ENCODE data around the gene ZNF385D. TPM values are rescaled to one million over a fixed set of nuclear protein-coding genes. Genes with fewer than 3 reads are reported as not detected.
"Not testable (repeated sequence)": the region's sequence is repeated elsewhere in the genome, so short reads cannot be mapped to it uniquely, and the experiment has no call there.

ZNF385D gene
- total RNA-seq, 1 donor from 2014 or later, result 25.8 TPM

DNA sequence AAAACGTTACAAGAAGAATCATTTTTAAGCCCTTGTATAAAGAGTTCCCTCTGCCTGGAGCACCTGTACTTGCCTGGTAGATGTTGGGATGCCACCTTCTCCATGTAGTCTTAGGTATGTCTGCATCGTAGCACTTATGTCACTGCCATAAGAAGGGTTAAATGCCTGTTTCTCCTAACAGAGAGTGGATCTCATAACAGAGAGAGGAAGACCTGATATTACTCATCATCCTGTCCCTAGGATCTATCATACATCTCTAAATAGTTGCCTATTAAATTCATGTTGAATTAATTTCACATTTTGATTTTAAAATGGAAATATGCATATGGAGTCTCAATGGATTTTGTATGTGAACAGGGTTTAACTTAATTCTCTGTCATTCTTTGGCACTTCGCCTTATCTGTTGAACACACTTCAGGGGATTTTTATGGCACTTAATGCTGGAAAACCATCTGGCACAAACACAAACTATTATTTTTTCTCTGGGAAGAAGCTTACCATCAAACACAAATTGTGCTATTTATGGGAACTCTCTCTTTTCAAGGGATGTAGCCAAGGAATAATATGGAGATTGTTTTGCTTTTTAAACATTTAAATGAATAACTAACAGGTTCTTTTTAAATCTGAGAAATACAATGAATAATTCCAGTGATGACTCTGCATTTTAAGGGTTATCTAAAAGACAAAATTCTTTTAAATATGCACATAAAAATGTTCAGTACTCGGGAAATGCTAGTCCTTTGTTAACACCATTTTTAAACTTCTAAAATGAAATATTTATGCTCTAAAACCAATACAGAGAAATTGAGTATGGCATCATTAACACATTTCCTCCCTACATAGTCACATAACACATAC lies 230.7 kb downstream of the ZNF385D start:
- DNase-seq (ENCODE audit: low spot score), result no peak

DNA sequence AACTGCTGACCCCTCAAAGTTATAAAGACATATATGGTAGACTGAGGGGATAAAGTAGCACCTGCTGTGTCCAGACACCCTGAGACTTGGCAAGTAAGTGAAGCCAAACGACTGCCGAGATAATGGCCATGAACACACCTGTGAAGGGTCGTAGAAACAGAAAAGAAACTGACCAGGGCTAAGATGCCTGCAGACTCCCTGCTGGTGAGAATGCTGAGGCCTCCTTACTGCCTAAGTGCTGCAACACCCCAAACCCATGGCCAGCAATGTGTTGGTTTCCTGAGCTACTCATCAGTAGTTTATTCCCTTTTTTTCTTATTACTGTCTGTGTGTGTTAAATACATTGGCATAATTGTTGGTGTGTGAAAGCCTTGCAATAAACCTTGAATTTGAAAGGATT lies 233.8 kb downstream of the ZNF385D start:
- DNase-seq (ENCODE audit: low spot score), result no peak

DNA sequence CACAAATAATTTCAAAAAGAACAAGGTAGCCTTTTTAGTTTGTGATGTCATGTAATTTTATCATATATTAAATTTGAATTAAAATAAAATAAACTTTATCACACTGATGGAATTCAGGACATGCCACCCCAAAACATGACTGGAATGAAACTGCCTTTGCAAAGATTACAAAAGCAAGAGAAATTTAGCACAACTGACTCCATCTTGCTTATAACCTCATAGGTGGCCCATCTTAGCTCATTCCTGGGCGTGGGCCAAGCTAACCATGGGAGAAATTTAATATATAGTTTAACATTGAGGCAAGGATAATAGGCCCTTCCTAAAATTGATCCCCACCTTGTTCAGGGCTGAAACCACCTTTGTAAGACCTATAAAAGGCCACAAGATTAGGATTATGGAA lies 235.6 kb downstream of the ZNF385D start:
- DNase-seq (ENCODE audit: low spot score), result no peak

DNA sequence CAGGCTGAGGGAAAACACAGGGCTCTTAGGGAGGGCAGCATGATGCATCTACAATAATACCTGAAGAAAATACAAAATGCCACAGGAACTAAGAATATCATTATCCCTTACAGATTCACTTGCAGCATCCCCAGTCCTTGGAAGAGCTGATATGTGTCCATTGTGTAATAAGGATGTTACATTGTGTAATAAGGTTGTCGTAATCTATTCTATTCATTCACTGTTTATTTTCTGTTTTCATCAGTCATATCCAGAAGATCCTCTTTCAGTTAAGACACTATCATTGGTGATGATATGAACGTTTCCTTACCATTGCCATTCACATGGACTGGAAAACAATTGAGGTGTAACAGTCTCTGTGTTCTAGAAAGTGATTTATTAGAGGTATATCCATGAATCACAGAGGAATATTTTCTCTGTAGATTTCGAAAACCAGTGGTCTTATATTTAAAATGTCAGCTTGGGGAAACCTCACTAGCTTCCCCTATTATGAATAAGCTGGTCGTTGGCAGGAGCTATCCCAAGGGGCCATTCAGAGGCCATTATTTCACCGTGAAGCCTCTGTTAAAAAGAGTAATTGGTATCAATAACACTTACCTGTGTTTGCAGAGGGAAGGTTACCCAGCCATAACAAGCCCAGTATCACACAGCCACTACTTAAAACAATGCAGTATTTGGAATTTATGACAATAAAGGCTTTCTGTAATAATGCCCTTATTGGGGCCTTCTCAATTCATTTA lies 241.1 kb downstream of the ZNF385D start:
- no peak for DNase-seq (ENCODE audit: low spot score)

DNA sequence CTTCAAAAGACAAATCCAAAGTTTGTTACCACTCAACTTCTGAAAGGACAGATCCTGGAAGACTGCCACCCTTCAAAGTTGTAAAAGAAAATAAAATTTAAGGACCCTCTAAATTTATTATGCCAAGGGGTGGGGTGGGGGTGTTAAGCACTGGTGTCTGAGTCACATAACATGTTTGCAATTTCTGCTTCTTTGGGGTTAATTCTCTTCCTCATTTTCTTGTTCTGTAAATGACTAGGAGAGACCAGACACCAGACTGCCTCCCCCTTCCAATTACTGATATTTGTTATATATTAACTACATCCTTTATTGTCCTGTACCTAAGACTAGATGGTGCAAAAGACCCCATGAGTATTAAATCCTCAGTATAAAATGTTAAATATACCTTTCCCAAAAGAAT lies 242.8 kb downstream of the ZNF385D start:
- no peak for DNase-seq (ENCODE audit: low spot score)

DNA sequence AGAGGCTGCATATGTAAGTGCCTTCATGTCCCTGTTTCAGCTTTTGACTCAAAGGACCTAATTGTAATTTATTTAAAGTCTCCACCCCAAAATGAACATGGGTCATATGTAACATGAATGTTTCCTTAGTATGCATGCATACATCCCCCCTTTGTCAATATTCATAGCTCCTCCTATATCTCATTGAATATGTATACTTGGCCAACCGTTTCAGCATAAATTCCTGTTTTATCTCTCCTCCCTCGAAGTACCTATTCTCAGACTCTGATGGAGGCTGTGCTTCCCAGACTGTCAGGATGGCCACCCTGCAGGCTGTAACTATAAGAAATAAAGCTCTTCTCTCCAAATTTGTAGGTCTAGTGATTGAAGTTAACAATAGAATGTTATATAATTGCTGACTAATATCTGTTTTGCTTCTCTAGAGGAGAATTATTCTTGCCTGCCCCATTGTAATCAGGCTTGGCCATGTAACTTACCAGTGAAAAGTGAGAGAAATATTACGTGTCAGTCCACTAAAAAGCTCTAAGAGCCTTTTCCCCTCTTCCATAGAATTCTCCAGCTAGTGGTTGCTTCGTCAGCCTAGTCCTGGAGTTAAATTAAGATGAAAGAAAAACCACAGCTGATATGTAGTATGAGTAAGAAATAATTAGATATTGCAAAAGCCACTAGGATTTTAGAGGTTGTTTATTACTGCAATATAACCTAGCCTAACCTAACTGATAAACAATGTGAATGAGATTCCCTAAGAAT lies 245.1 kb downstream of the ZNF385D start:
- no peak for DNase-seq (ENCODE audit: low spot score)

DNA sequence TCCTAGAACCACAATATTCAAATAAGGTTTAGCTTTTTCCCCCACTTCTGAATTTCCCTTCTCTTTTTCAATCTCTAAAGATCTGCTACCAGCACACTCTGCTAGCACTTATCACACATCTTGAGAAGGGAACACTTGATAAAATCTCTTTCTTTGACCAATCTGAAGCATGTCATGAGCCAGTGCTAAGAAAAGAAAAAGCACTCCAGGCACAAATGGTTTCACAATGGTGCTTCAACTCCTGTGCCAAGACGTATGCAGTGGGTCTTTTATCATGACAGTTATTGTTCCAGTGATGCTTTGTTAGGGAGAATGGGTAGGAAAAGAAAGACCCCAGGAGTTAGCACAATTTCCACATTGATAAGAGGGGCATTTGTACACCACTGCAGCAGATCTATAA lies 248.4 kb downstream of the ZNF385D start:
- no peak for DNase-seq (ENCODE audit: low spot score)

DNA sequence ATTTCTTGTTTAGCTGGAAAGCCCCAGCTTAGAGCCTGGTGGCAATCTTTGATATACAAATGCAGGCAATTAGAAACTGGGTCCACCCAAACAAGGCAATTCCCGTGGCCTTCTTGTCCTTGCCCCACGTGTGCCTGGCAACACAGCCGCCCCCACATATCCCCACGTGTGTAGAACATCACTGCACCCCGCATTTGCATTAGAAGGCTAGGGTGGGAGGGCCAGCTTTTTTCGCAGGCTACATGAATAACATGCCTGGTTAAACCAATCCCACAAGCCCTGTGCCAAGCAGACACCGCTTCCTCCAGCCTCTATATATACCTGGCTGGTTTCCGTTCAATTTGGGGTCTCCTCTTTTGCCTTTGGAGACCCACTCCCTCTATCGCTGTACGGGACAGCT lies 250.2 kb downstream of the ZNF385D start:
- DNase-seq (ENCODE audit: low spot score), result no peak

DNA sequence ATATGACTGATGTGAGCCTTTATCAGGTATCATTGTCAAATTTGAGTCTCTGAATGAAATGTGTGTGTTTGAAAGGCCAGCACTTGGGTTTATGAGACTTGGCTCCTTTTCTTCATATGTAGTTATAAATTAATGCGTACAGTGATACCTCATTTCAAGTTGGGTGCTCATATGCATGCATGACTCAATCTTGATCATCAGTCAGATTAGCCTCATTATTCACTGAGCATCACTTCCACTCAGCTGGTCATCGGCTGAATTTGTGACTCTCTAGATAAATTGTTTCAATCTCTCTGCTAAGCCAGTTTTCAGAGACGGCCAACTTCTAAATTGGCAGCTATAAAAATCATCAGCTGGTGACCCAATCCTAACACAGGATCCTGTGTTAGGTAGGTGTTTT lies 260.3 kb downstream of the ZNF385D start:
- not testable (repeated sequence) for DNase-seq (ENCODE audit: low spot score)

DNA sequence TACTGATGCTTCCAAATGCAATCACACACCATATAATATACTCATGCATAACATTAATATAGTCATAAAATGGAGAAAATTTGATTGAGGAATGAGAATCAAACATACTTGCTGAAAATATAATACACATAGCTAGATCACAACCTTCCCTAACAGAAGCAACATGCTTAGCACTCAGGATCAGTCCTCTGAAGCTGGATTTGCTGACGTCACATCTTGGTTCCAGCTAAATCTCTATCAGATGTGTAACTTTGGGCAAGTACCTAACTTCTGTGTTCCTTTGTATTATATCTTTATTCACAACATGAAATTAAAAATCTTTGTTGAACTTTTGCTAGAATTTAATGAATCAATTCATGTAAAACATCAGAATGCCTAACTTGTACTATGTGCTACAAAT lies 263.5 kb downstream of the ZNF385D start:
- no peak for DNase-seq (ENCODE audit: low spot score)

DNA sequence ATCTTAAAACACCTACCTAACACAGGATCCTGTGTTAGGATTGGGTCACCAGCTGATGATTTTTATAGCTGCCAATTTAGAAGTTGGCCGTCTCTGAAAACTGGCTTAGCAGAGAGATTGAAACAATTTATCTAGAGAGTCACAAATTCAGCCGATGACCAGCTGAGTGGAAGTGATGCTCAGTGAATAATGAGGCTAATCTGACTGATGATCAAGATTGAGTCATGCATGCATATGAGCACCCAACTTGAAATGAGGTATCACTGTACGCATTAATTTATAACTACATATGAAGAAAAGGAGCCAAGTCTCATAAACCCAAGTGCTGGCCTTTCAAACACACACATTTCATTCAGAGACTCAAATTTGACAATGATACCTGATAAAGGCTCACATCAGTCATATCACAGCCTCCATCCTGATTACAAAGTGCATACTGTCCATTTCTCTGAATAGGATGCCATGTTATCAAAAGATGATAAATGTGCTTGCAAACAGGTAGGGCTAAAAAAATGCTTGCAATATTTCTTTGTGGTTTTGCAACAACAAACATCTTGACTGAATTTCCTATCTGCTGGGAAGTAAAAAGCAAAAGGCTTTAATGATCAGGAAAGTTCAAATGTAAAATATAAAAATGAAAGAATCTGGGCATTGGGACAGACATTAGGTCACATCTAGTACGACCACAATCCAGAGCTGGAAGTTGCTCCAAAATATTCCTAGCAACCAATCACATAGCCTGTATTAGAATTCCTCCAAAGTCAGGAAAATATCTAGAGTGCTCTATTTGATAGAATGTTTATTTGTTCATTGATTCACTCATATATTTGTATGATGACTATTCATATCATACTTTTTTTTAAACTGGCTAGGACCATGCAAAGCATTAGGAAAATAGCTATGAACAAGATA lies 264.7 kb downstream of the ZNF385D start:
- not testable (repeated sequence) for DNase-seq (ENCODE audit: low spot score)

DNA sequence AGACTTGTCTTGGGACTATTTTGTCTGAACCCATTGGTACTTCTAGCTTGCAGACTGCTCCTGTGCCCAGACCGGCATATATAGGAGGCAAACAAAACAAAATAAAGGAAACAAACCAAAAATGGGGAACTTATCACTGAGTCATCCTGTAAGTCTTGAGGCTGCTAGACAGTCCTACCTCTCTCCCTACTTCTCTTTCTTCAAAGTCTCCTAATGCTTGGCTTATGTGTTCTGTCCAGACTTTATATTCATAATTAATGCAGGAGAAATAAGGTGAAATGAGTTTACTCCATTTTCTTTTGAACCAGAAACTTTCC lies 266.2 kb downstream of the ZNF385D start:
- no peak for DNase-seq (ENCODE audit: low spot score)

DNA sequence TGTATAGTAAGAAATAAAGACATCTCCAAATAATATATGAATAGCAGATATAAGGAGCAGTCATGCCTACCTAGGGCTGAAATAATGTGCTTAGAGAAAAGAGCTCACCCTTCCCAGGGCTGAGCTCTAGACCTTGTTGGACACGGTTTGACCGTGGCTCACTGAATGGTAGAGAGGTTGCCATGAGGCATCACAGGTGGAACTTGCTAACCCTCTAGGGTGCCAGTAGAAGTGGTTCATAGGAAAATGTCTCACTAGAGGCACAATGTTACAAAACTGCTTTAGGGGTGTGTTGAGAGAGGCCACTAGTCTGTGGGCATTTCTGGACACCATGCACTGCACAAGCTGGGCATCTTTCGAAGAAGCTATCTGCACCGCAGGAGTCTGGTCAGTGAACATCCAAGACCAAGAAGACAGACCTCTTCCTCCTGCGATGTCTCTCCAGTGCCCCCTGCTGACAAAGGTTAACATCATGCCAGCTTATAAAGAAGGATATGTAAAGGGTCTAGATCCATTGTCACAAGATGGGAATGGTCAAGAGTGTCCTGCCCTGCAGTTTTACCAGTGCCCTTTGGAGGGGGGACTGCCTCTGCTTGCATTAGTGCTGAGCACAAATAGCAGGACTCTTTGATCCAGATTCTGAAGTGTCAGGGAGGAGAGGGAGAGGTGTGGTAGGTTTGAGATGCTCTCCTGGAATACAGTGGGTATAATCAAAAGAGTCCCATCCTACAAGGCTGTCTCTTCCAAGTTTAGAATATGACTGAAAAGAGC lies 266.8 kb downstream of the ZNF385D start:
- DNase-seq (ENCODE audit: low spot score), result peak; percentile 60

DNA sequence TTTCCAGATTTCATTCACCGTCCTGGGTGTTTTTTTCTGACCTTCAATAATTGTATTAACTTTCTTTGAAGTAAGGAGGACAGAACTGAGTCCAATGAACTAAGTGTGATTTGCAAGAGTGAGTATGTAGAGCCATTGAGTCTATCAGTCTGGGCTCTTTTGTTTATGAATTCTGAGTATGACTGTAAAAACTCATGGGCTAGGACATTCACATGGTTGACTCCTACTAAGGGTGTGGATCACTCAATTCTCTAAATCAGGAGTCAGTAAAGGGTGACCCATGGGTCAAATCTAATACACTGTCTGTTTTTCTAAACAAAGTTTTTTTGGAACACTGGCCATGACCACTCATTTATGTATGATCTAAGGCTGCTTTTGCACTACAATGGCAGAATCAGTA lies 269.0 kb downstream of the ZNF385D start:
- DNase-seq (ENCODE audit: low spot score), result no peak

DNA sequence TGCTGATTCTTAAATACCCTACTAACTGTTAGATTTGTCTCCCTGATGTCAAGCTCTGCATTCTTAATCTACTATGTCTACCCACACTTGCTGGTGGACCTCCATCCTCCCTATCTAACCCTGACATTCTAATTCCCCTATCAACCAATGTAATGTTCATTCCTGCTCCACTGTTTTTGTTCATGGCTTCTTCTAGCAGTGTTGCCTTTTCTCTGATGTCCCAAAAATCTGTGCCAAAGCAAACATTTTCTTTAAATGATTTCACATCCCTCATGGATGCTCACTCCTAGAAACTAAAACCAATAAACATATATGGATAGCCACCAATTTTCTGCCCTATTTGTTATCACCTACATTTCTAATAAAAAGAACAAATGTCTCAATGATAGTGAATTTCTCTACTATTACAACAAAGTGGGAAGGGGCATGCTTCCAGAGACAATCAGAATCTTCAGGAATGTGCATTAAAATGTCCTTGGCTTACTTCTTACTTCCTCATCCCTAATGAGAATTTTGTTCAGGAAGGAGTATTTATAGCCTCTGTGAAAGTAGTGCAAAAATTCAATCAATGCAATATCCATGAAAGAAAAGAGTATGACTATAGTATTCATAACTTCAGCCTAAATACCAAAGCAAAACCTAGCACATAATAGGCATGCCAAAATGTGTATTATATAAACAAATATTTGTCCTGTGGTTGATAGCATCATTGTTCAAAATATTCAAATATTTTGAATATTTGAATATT lies 273.3 kb downstream of the ZNF385D start:
- DNase-seq (ENCODE audit: low spot score), result no peak

DNA sequence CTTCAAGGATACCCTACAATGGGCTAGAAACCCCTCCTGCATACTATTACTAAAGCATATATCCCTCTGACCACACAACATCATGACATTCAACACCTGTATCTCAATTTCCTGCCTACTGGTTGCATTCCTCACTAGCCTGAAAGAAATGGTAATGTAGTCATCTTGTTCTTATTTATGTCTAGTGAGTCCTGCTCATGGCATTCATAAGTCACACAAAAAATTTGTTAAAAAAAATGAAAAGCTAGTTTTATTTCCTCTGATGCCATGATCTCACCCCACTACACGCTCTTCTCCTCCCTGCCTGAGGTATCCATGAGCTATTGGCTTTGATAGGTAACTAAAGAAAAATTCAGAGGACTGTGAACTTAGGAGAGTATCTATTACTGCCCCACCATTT lies 284.5 kb downstream of the ZNF385D start:
- DNase-seq (ENCODE audit: low spot score), result no peak

DNA sequence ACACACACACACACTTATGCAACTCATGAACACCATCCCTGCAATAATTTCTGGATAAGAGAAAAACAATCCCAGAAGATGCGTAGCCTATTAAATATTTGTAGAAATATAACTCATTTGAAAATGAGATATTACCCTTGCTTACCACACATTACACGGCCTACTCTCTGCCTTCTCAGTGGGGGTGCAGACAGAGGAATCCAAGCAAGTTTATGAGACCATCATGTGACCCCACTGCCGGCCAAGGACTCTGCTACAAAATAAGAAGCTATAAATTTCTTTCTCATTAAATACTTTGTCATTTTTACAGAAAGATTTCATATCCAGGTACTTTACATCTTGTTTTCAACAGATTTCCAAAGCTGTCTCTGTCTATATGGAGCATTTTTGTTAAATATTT lies 286.3 kb downstream of the ZNF385D start:
- DNase-seq (ENCODE audit: low spot score), result no peak

DNA sequence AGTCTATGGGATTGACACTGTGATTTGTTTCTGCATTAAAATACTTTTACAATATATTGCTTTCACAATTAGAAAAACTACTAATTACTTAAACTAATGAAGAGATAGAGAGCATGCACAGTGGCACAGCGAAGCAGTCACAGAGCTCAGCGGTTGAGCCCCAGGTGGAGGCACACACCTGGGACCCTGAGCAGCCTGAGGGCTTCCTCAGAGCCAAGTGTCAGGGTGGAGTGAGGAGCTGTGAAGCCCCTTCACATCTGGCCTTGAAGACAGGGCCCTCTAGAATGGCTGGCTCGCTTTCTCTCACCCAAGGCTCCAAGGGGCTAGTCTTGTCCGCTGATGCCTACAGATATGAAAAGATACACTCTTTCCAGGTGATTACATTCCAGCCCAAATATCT lies 287.7 kb downstream of the ZNF385D start:
- DNase-seq (ENCODE audit: low spot score), result no peak

DNA sequence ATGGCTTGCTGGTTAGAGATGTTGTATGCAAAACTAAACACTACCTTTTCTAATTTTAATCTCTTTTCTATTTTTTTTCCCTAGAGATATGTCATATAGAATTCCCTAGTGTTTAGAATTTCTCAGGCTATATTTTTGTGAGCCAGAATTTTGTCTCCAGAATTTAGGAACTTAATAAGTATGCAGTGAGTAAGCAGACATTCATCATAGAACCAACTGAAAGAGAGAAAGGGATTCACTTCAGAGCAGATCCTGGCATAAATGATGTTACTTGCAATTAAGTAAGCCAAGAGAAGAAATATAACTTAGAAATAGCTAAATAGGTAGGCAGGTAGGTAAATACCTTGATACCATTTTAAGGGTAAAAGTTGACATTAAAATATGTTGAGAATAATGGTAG lies 288.9 kb downstream of the ZNF385D start:
- no peak for DNase-seq (ENCODE audit: low spot score)

DNA sequence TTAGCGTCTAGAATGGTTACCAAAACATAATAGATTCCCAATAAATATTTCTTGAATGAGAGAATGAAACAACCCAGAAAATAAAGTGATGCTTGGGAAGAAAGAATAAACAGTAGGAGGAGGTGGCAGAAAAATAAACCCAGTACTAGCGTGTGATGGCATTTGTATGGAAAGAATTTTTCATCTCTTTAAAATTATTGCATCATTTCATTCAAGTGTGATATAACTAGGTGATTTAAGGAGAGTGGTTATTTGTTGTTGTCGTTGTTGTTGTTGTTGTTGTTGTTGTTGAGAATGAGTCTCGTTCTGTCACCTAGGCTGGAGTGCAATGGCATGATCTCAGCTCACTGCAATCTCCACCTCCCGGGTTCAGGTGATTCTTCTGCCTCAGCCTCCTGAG lies 293.9 kb downstream of the ZNF385D start:
- DNase-seq (ENCODE audit: low spot score), result no peak
